HG03469 (cell line): ENCODE measurements around the gene MRGPRF.

ENCODE experiments used
- ATAC-seq: cut with Tn5 transposase; IDR thresholded peaks from one replicate; pipeline ENCODE4 v1.9.1; 2021; ENCODE audit warnings: mild to moderate bottlenecking, moderate library complexity, moderate number of reproducible peaks; ENCODE audit not compliant: unreplicated experiment

MRGPRF gene

GRCh38 chr11:69027704-69028372, 14.8 kb upstream of the MRGPRF start:
- no peak for ATAC-seq

- no peak for ATAC-seq
These were observed 11.5 kb upstream of the MRGPRF start for GRCh38 chr11:69024509-69024908.

- no peak for ATAC-seq
These were observed 9.2 kb upstream of the MRGPRF start for GRCh38 chr11:69022260-69022659.

- no peak for ATAC-seq
These were observed 5.9 kb upstream of the MRGPRF start for GRCh38 chr11:69018924-69019323.

GRCh38 chr11:69017951-69018350, 4.9 kb upstream of the MRGPRF start:
- ATAC-seq: no peak

- ATAC-seq: no peak
These were observed 2.0 kb upstream of the MRGPRF start for GRCh38 chr11:69014898-69015549.

- ATAC-seq: no peak
These were observed 1.2 kb upstream of the MRGPRF start for GRCh38 chr11:69014084-69014851.

- ATAC-seq: no peak
These were observed 696 bp downstream of the MRGPRF start for GRCh38 chr11:69012092-69013008.

GRCh38 chr11:69011624-69012091, 1.4 kb downstream of the MRGPRF start:
- ATAC-seq: no peak

GRCh38 chr11:69010964-69011623, 2.0 kb downstream of the MRGPRF start:
- no peak for ATAC-seq

GRCh38 chr11:69010361-69010891, 2.6 kb downstream of the MRGPRF start:
- no peak for ATAC-seq

GRCh38 chr11:69009441-69010211, 3.4 kb downstream of the MRGPRF start:
- ATAC-seq: no peak

GRCh38 chr11:69008737-69009440, 4.2 kb downstream of the MRGPRF start:
- ATAC-seq: no peak

- no peak for ATAC-seq
These were observed 5.1 kb downstream of the MRGPRF start for GRCh38 chr11:69007975-69008381.

GRCh38 chr11:69006816-69007215, 6.2 kb downstream of the MRGPRF start:
- no peak for ATAC-seq

- ATAC-seq: no peak
These were observed 7.2 kb downstream of the MRGPRF start for GRCh38 chr11:69005631-69006368.

- no peak for ATAC-seq
These were observed 7.8 kb downstream of the MRGPRF start for GRCh38 chr11:69005183-69005630.
